Karpas-422 (cell line): ENCODE measurements around the gene DENND4C. TPM values are rescaled to one million over a fixed set of nuclear protein-coding genes. Genes with fewer than 3 reads are reported as not detected.
"Not testable (repeated sequence)": the region's sequence is repeated elsewhere in the genome, so short reads cannot be mapped to it uniquely, and the experiment has no call there.

Experiments used
- DNase-seq: peaks from one replicate; pipeline ENCODE4 v3.0.0-alpha.2; 2015
- H2AFZ ChIP-seq: fragments of 200-600 bp; sonication (generic); 2 replicates; pipeline ENCODE4 v1.6.1; 2014; ENCODE audit warnings: antibody characterized with exemption, low read length, mixed read lengths
- H3K27ac ChIP-seq: fragments of 200-600 bp; sonication (generic); 2 replicates; pipeline ENCODE4 v1.5.1; 2014; ENCODE audit warnings: mild to moderate bottlenecking, low read length, moderate library complexity
- H3K27me3 ChIP-seq: fragments of 200-600 bp; sonication (generic); 2 replicates; pipeline ENCODE4 v1.6.1; 2014; ENCODE audit warnings: low read length, mixed read lengths
- H3K36me3 ChIP-seq: fragments of 200-600 bp; sonication (generic); 2 replicates; pipeline ENCODE4 v1.6.1; 2014; ENCODE audit warnings: low read length, mixed read lengths; ENCODE audit not compliant: insufficient read depth
- H3K4me1 ChIP-seq: fragments of 200-600 bp; sonication (generic); 2 replicates; pipeline ENCODE4 v1.6.1; 2014; ENCODE audit warnings: mild to moderate bottlenecking, low read length, mixed read lengths
- H3K4me2 ChIP-seq: fragments of 200-600 bp; sonication (generic); 2 replicates; pipeline ENCODE4 v1.6.1; 2014; ENCODE audit warnings: low read length, low read depth, mild to moderate bottlenecking; ENCODE audit not compliant: poor library complexity, severe bottlenecking
- H3K4me3 ChIP-seq: fragments of 200-600 bp; sonication (generic); 2 replicates; pipeline ENCODE4 v1.5.1; 2014; ENCODE audit warnings: mild to moderate bottlenecking, antibody characterized with exemption, low read length, mixed read lengths
- H3K79me2 ChIP-seq: fragments of 200-600 bp; sonication (generic); 2 replicates; pipeline ENCODE4 v1.6.1; 2014; ENCODE audit warnings: mild to moderate bottlenecking, low read length, mixed read lengths
- H3K9ac ChIP-seq: fragments of 200-600 bp; sonication (generic); 2 replicates; pipeline ENCODE4 v1.6.0; 2014; ENCODE audit warnings: low read length
- H3K9me2 ChIP-seq: fragments of 200-600 bp; sonication (generic), shearing (Covaris generic); replicated peaks from 2 replicates; pipeline ENCODE4 v1.6.0; 2014; ENCODE audit warnings: mild to moderate bottlenecking, low read length, moderate library complexity; ENCODE audit not compliant: insufficient read depth
- H3K9me3 ChIP-seq: fragments of 300-700, 200-600 bp; sonication (generic); 2 replicates; pipeline ENCODE4 v1.6.1; 2014; ENCODE audit warnings: low read length, mixed read lengths
- H4K20me1 ChIP-seq: fragments of 200-600 bp; sonication (generic); 2 replicates; pipeline ENCODE4 v1.6.1; 2014; ENCODE audit warnings: mild to moderate bottlenecking, antibody characterized with exemption, low read length, low read depth; ENCODE audit not compliant: insufficient read depth
- total RNA-seq: library from RNA; depleted of rRNA; stranded (reverse); fragments of >200 nt; shearing (Covaris generic); gene quantifications from 2 replicates; pipeline ENCODE4 v1.2.3, GENCODE V29; 2014; ENCODE audit warnings: low replicate concordance

Gene DENND4C
- total RNA-seq, 1 experiment from 2014 or later: 42.8 TPM

- Histone ChIP-seq H2AFZ (no peak overlapping the region), H4K20me1 (no peaks in the 10 kb centered on the region), H3K9ac (no peak overlapping the region), H3K4me2 (no peak overlapping the region), H3K4me1 (no peaks in the 10 kb centered on the region), H3K9me2 (no peaks in the 10 kb centered on the region), H3K79me2 (no peaks in the 10 kb centered on the region), H3K36me3 (no peaks in the 10 kb centered on the region), H3K4me3 (no peak overlapping the region), H3K27me3 (no peaks in the 10 kb centered on the region), H3K9me3 (no peaks in the 10 kb centered on the region), H3K27ac (no peak overlapping the region)
- DNase-seq: no peak
Measured at GRCh38 chr9:19397845-19398244, 167.4 kb downstream of the DENND4C start.

DNA sequence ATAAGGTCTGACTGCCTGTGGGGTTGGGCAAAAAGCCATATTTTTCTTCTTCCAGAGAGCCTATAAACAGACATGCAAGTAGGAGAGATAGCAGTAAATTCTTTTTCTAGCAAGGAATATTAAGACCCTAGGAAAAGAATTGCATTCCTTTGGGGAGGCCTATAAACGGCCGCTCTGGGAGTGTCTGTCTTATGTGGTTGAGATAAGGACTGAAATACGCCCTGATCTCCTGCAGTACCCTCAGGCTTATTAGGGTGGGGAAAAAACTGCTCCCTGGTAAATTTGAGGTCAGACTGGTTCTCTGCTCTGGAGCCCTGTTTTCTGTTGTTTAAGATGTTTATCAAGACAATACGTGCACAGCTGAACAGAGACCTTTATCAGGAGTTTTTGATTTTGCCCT, 172.7 kb downstream of the DENND4C start:
- H3K4me3 ChIP-seq, H3K9me3 ChIP-seq, H3K9me2 ChIP-seq, H3K27ac ChIP-seq, DNase-seq, H3K9ac ChIP-seq, H3K4me1 ChIP-seq, H3K79me2 ChIP-seq, H3K4me2 ChIP-seq, H3K36me3 ChIP-seq, H2AFZ ChIP-seq, H4K20me1 ChIP-seq, H3K27me3 ChIP-seq: not testable (repeated sequence)

GRCh38 chr9:19404283-19405075, 174.0 kb downstream of the DENND4C start:
- no peak overlapping the region for H3K4me3 ChIP-seq
- H3K4me2 ChIP-seq: no peak overlapping the region
- no peaks in the 10 kb centered on the region for H3K79me2 ChIP-seq

DNA sequence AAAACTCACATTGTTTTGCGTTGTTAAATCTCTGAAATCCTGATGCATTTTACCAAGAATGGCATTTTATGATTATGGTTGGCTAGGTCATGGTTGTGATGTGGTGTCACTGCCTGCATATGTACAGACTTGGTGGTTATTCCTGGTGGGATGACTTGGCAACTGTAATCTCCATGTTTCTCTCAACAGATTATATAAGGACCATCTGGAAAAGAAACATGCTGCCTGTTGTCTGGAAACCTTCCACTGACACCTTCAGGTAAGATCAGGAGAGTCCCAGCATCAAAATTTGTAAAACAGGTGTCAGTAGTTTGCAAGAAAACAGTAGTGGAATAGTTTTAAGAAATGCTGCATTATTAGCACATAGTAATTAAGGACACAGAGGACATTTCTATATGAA, 175.3 kb downstream of the DENND4C start:
- no peak for DNase-seq
- Histone ChIP-seq H3K4me1 (peaks cover 14% of the 10 kb centered on the region), H2AFZ (no peak overlapping the region), H3K9ac (no peak overlapping the region), H3K27ac (no peak overlapping the region), H3K79me2 (no peaks in the 10 kb centered on the region), H3K9me2 (no peaks in the 10 kb centered on the region), H4K20me1 (no peaks in the 10 kb centered on the region), H3K36me3 (no peaks in the 10 kb centered on the region), H3K27me3 (no peaks in the 10 kb centered on the region), H3K9me3 (no peaks in the 10 kb centered on the region), H3K4me3 (no peak overlapping the region), H3K4me2 (no peak overlapping the region)

More at GRCh38 chr9:19404283-19405075, 174.0 kb downstream of the DENND4C start:
- Histone ChIP-seq H3K9me3 (no peaks in the 10 kb centered on the region), H4K20me1 (no peaks in the 10 kb centered on the region), H3K9me2 (no peaks in the 10 kb centered on the region), H3K27ac (no peak overlapping the region), H3K9ac (no peak overlapping the region), H3K4me1 (peaks cover 8% of the 10 kb centered on the region), H3K36me3 (no peaks in the 10 kb centered on the region), H3K27me3 (no peaks in the 10 kb centered on the region), H2AFZ (no peak overlapping the region)
- no peak for DNase-seq

GRCh38 chr9:19408316-19408692, 177.8 kb downstream of the DENND4C start:
- Histone ChIP-seq H3K9me3 (no peaks in the 10 kb centered on the region), H2AFZ (no peak overlapping the region), H3K4me1 (peaks cover 14% of the 10 kb centered on the region), H3K27ac (no peak overlapping the region), H3K4me2 (peak overlapping the region; percentile 97), H3K79me2 (no peaks in the 10 kb centered on the region), H3K4me3 (peak overlapping the region; percentile 89; the same call in 1 of the 2 replicates), H3K9me2 (no peaks in the 10 kb centered on the region), H3K9ac (no peak overlapping the region), H3K36me3 (no peaks in the 10 kb centered on the region), H3K27me3 (no peaks in the 10 kb centered on the region), H4K20me1 (no peaks in the 10 kb centered on the region)
- no peak for DNase-seq

GRCh38 chr9:19408693-19409400, 178.4 kb downstream of the DENND4C start, which contains the start of gene ACER2:
Gene ACER2 (plus strand): TSS chr9:19409009. CDS start chr9:19409085, 76 bp downstream.
- no peaks in the 10 kb centered on the region for H3K9me2 ChIP-seq
- DNase-seq: peak; percentile 97
- no peaks in the 10 kb centered on the region for H4K20me1 ChIP-seq
- peak within 1 kb of the TSS; percentile 71 for H3K9ac ChIP-seq
- H3K9me3 ChIP-seq: no peaks in the 10 kb centered on the region
- no peaks in the 10 kb centered on the region for H3K27me3 ChIP-seq
- no peak within 1 kb of the TSS for H3K27ac ChIP-seq
- H2AFZ ChIP-seq: peak within 1 kb of the TSS; percentile 87
- H3K36me3 ChIP-seq: no peaks in the 10 kb centered on the region
- peaks cover 14% of the 10 kb centered on the region for H3K4me1 ChIP-seq
- H3K4me2 ChIP-seq: peak within 1 kb of the TSS; percentile 97
- no peaks in the 10 kb centered on the region for H3K79me2 ChIP-seq
- H3K4me3 ChIP-seq: peak within 1 kb of the TSS; percentile 89

- peak overlapping the region; percentile 71 for H3K9ac ChIP-seq
- no peak overlapping the region for H3K27ac ChIP-seq
- peaks cover 14% of the 10 kb centered on the region for H3K4me1 ChIP-seq
- H3K4me2 ChIP-seq: peak overlapping the region; percentile 97
- peak overlapping the region; percentile 87 for H2AFZ ChIP-seq
- H3K36me3 ChIP-seq: no peaks in the 10 kb centered on the region
- peak; percentile 53 for DNase-seq
- H3K9me2 ChIP-seq: no peaks in the 10 kb centered on the region
- no peaks in the 10 kb centered on the region for H4K20me1 ChIP-seq
- H3K9me3 ChIP-seq: no peaks in the 10 kb centered on the region
- H3K4me3 ChIP-seq: peak overlapping the region; percentile 89
- no peaks in the 10 kb centered on the region for H3K79me2 ChIP-seq
- no peaks in the 10 kb centered on the region for H3K27me3 ChIP-seq
Measured at GRCh38 chr9:19409401-19410194, 179.1 kb downstream of the DENND4C start.

GRCh38 chr9:19410195-19410503, 179.7 kb downstream of the DENND4C start:
- H3K4me2 ChIP-seq: peak overlapping the region; percentile 97
- H3K27ac ChIP-seq: no peak overlapping the region
- no peaks in the 10 kb centered on the region for H3K9me2 ChIP-seq
- no peaks in the 10 kb centered on the region for H3K27me3 ChIP-seq
- no peaks in the 10 kb centered on the region for H3K9me3 ChIP-seq
- no peak overlapping the region; the same call in 1 of the 2 replicates for H3K9ac ChIP-seq
- H4K20me1 ChIP-seq: no peaks in the 10 kb centered on the region
- H2AFZ ChIP-seq: no peak overlapping the region
- no peaks in the 10 kb centered on the region for H3K79me2 ChIP-seq
- DNase-seq: no peak
- peaks cover 14% of the 10 kb centered on the region for H3K4me1 ChIP-seq
- no peaks in the 10 kb centered on the region for H3K36me3 ChIP-seq
- no peak overlapping the region; the same call in 1 of the 2 replicates for H3K4me3 ChIP-seq
